Transverse colon (tissue), 4 donors: ENCODE measurements around the gene CACNB2.

ENCODE experiments used
- POLR2A ChIP-seq: fragments of 450-650 bp; IDR thresholded peaks from one replicate; pipeline ENCODE4 v1.6.1; 2016; ENCODE audit warnings: antibody characterized with exemption, mild to moderate bottlenecking, moderate library complexity
- POLR2AphosphoS5 ChIP-seq, 3 donors: sonication (generic); formaldehyde crosslinking; IDR thresholded peaks; one replicate each; pipeline ENCODE4 v1.6.1; 2016; ENCODE audit warnings: antibody characterized with exemption in 3 of 3
- TF ChIP-seq, protein P1 (sequence below), 5 experiments: fragments of 200-600 bp in 3 of 5; fragments of 450-650 bp in 2 of 5; sonication (generic) in 3 of 5; IDR thresholded peaks; 1 replicate in 2 of 5; 2 replicates in 3 of 5; pipeline ENCODE4 v1.5.1; 2016 to 2017; ENCODE audit warnings: antibody characterized with exemption in 5 of 5, inconsistent platforms in 3 of 5, mild to moderate bottlenecking in 2 of 5, moderate library complexity in 1 of 5

- TF ChIP-seq, protein P1, sequence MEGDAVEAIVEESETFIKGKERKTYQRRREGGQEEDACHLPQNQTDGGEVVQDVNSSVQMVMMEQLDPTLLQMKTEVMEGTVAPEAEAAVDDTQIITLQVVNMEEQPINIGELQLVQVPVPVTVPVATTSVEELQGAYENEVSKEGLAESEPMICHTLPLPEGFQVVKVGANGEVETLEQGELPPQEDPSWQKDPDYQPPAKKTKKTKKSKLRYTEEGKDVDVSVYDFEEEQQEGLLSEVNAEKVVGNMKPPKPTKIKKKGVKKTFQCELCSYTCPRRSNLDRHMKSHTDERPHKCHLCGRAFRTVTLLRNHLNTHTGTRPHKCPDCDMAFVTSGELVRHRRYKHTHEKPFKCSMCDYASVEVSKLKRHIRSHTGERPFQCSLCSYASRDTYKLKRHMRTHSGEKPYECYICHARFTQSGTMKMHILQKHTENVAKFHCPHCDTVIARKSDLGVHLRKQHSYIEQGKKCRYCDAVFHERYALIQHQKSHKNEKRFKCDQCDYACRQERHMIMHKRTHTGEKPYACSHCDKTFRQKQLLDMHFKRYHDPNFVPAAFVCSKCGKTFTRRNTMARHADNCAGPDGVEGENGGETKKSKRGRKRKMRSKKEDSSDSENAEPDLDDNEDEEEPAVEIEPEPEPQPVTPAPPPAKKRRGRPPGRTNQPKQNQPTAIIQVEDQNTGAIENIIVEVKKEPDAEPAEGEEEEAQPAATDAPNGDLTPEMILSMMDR (IDR thresholded peaks at IDR 0.05): no peak
- TF ChIP-seq POLR2A (no peak), POLR2AphosphoS5 (IDR thresholded peaks at IDR 0.05) (no peak)
These were observed 368.4 kb downstream of the CACNB2 start for GRCh38 chr10:18508587-18508986.
